ENCODE data around the gene MAP7D1.

MAP7D1 gene

DNA sequence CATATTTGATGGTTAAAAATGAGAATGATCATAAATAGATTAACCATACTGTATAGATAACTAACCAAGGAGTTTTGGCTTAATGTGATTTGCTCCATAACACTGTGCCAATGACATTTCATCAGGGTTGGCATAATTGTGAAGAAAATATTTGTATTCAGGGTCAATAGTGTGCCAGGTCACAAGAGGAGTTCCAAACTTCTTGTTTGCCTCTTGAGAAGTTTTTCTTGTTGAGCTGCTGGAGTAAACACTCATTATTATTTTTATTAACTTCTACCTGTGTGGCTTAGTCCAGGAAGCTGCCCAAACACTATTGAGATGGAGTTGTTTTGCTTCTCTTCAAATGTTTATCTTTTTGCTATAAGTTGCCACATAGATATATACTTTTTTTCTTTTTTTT is 7.5 kb downstream of the MAP7D1 start:
- H3K36me3 ChIP-seq (ENCODE audit: control insufficient read depth, insufficient read depth, low read length, severe bottlenecking) = peaks cover 12% of the 10 kb centered on the region
- peaks cover 78% of the 10 kb centered on the region for H3K4me1 ChIP-seq (ENCODE audit: control insufficient read depth, insufficient read depth, low read length)
- peak overlapping the region; percentile 21 for H3K9ac ChIP-seq (ENCODE audit: low read length)
- no peaks in the 10 kb centered on the region for H3K9me3 ChIP-seq (ENCODE audit: control insufficient read depth, low read length)
- no peak for DNase-seq (ENCODE audit: low read depth)
- no peak overlapping the region for H3K4me3 ChIP-seq (ENCODE audit: low read length)
- no peaks in the 10 kb centered on the region for H3K27me3 ChIP-seq (replicated peaks; ENCODE audit: control insufficient read depth, insufficient read depth, low read length)

DNA sequence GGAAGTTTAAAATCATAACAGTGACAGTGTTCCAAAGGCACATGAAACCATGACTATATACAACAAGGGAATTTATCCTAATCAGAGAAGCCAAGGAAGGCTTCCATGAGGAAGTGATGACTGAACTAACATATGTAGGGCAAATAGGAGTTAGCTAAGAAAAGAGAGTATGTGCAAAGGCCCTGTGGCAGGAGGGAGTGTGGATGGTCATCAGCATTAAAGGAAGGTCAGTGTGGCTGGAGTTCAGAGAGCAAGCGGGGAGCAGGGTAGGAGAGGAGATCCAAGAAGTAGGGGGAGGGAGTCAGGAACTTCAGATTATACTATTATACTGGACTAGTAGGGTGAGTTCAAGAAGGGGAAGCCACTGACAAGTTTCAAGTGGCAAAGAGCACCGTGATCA is 8.4 kb downstream of the MAP7D1 start:
- Histone ChIP-seq H3K36me3 (ENCODE audit: control insufficient read depth, insufficient read depth, low read length, severe bottlenecking) (peaks cover 10% of the 10 kb centered on the region), H3K27me3 (replicated peaks; ENCODE audit: control insufficient read depth, insufficient read depth, low read length) (no peaks in the 10 kb centered on the region), H3K4me3 (ENCODE audit: low read length) (no peak overlapping the region), H3K9me3 (ENCODE audit: control insufficient read depth, low read length) (no peaks in the 10 kb centered on the region), H3K9ac (ENCODE audit: low read length) (no peak overlapping the region), H3K4me1 (ENCODE audit: control insufficient read depth, insufficient read depth, low read length) (peaks cover 78% of the 10 kb centered on the region)
- no peak for DNase-seq (ENCODE audit: low read depth)

DNA sequence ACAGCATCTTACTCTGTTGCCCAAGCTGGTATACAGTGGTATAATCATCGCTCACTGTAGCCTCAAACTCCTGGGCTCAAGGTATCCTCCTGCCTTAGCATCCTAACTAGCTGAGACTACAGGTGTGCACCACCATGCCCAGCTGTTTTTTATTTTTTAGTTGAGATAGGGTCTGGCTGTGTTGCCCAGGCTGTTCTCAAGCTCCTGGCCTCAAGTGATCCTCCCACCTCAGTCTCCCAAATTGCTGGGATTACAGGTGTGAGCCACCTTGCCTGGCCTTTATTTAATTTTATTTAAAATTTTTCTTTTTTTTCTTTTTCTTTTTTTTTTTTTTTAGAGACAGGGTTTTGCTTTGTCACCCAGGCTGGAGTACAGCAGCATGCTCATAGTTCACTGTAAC is 9.2 kb downstream of the MAP7D1 start:
- no peaks in the 10 kb centered on the region for H3K9me3 ChIP-seq (ENCODE audit: control insufficient read depth, low read length)
- peaks cover 70% of the 10 kb centered on the region for H3K4me1 ChIP-seq (ENCODE audit: control insufficient read depth, insufficient read depth, low read length)
- no peak overlapping the region for H3K9ac ChIP-seq (ENCODE audit: low read length)
- no peak overlapping the region for H3K4me3 ChIP-seq (ENCODE audit: low read length)
- no peaks in the 10 kb centered on the region for H3K27me3 ChIP-seq (replicated peaks; ENCODE audit: control insufficient read depth, insufficient read depth, low read length)
- peaks cover 13% of the 10 kb centered on the region for H3K36me3 ChIP-seq (ENCODE audit: control insufficient read depth, insufficient read depth, low read length, severe bottlenecking)
- DNase-seq (ENCODE audit: low read depth) = no peak

DNA sequence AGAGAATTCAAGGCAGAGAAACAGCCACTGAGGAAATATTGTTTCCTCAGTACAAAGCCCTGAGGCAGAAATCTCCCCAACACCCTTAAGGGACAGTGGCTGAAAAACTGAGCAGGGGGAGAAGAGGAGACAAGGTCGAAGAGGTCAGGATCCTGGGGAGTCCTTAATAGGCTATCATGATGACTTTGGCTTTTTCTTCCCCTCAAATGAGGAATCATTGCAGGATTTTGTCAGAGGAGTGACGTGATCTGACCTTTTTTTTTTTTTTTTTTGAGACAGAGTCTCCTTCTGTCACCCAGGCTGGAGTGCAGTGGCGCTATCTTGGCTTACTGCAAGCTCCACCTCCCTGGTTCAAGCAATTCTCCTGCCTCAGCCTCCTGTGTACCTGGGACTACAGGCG is 10.2 kb downstream of the MAP7D1 start:
- Histone ChIP-seq H3K27me3 (replicated peaks; ENCODE audit: control insufficient read depth, insufficient read depth, low read length) (no peaks in the 10 kb centered on the region), H3K9ac (ENCODE audit: low read length) (peak overlapping the region; percentile 17), H3K36me3 (ENCODE audit: control insufficient read depth, insufficient read depth, low read length, severe bottlenecking) (peaks cover 21% of the 10 kb centered on the region), H3K4me1 (ENCODE audit: control insufficient read depth, insufficient read depth, low read length) (peaks cover 60% of the 10 kb centered on the region), H3K4me3 (ENCODE audit: low read length) (no peak overlapping the region), H3K9me3 (ENCODE audit: control insufficient read depth, low read length) (no peaks in the 10 kb centered on the region)
- DNase-seq (ENCODE audit: low read depth) = no peak

DNA sequence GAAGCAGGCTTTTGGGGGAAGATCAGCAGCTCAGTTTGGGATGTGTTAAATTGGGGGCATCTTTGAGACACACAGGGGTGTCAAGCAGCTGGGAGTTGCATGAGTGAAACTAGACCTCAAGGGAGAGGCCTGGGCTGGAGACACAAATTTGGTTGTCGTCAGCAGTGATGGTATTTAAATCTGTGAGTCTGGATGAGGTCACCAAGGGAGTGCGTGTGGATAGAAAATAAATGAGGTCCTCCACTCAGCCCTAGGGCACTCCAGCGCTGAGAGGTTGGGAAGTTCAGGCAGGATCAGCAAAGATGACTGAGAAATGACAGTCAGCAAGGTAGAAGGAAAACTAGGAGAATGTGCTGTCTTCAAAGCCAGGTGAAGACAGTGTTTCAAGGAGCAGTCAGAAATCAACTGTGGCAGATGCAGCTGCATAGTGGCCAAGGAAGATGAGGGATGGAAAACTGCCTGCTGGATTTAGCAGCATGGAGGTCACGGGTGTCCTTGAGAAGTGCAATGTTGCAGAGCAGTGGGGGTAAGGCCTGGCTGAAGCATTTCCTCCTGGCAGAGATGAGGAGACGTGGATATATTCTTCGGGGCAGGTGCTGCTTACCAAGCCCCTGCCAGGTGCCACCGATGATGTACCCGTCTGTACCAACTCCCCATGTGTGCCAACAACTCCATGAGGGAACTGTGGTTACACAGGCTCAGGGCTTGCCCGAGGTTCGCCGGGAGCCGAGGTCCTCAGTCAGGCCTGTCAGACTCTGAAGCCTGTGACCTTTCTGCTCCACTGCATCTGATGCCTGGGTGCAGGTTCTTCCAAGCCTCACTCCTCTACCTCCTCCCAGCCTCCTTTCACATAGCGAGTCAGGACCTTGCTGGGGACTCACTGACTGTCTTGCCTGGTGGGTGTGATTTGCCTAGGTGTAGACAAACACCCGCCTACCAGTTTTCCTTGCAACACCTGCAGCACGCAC is 11.3 kb downstream of the MAP7D1 start:
- peak; percentile 66 for DNase-seq (ENCODE audit: low read depth)
- Histone ChIP-seq H3K4me3 (ENCODE audit: low read length) (no peak overlapping the region), H3K27me3 (replicated peaks; ENCODE audit: control insufficient read depth, insufficient read depth, low read length) (no peaks in the 10 kb centered on the region), H3K9me3 (ENCODE audit: control insufficient read depth, low read length) (no peaks in the 10 kb centered on the region), H3K9ac (ENCODE audit: low read length) (no peak overlapping the region), H3K36me3 (ENCODE audit: control insufficient read depth, insufficient read depth, low read length, severe bottlenecking) (peaks cover 32% of the 10 kb centered on the region), H3K4me1 (ENCODE audit: control insufficient read depth, insufficient read depth, low read length) (peaks cover 49% of the 10 kb centered on the region)

GRCh38 chr1:36168514-36168913 is 12.6 kb downstream of the MAP7D1 start:
- no peaks in the 10 kb centered on the region for H3K9me3 ChIP-seq (ENCODE audit: control insufficient read depth, low read length)
- peaks cover 44% of the 10 kb centered on the region for H3K36me3 ChIP-seq (ENCODE audit: control insufficient read depth, insufficient read depth, low read length, severe bottlenecking)
- H3K4me1 ChIP-seq (ENCODE audit: control insufficient read depth, insufficient read depth, low read length) = peaks cover 41% of the 10 kb centered on the region
- H3K4me3 ChIP-seq (ENCODE audit: low read length) = no peak overlapping the region
- peak; percentile 58 for DNase-seq (ENCODE audit: low read depth)
- H3K9ac ChIP-seq (ENCODE audit: low read length) = no peak overlapping the region
- H3K27me3 ChIP-seq (replicated peaks; ENCODE audit: control insufficient read depth, insufficient read depth, low read length) = no peaks in the 10 kb centered on the region

- no peak for DNase-seq (ENCODE audit: low read depth)
Measured at GRCh38 chr1:36170643-36171412, 14.9 kb downstream of the MAP7D1 start.

GRCh38 chr1:36172017-36172747 is 16.2 kb downstream of the MAP7D1 start:
- Histone ChIP-seq H3K4me3 (ENCODE audit: low read length) (no peak overlapping the region), H3K36me3 (ENCODE audit: control insufficient read depth, insufficient read depth, low read length, severe bottlenecking) (peaks cover 77% of the 10 kb centered on the region), H3K9me3 (ENCODE audit: control insufficient read depth, low read length) (no peaks in the 10 kb centered on the region), H3K9ac (ENCODE audit: low read length) (no peak overlapping the region), H3K27me3 (replicated peaks; ENCODE audit: control insufficient read depth, insufficient read depth, low read length) (no peaks in the 10 kb centered on the region), H3K4me1 (ENCODE audit: control insufficient read depth, insufficient read depth, low read length) (peaks cover 17% of the 10 kb centered on the region)
- no peak for DNase-seq (ENCODE audit: low read depth)

More at GRCh38 chr1:36170643-36171412, 14.9 kb downstream of the MAP7D1 start:
- H3K27me3 ChIP-seq (replicated peaks; ENCODE audit: control insufficient read depth, insufficient read depth, low read length) = no peaks in the 10 kb centered on the region
- H3K9ac ChIP-seq (ENCODE audit: low read length) = peak overlapping the region; percentile 3
- no peak overlapping the region for H3K4me3 ChIP-seq (ENCODE audit: low read length)
- H3K4me1 ChIP-seq (ENCODE audit: control insufficient read depth, insufficient read depth, low read length) = peaks cover 28% of the 10 kb centered on the region
- H3K36me3 ChIP-seq (ENCODE audit: control insufficient read depth, insufficient read depth, low read length, severe bottlenecking) = peaks cover 66% of the 10 kb centered on the region
- no peaks in the 10 kb centered on the region for H3K9me3 ChIP-seq (ENCODE audit: control insufficient read depth, low read length)

GRCh38 chr1:36172983-36173382 is 17.0 kb downstream of the MAP7D1 start:
- H3K36me3 ChIP-seq (ENCODE audit: control insufficient read depth, insufficient read depth, low read length, severe bottlenecking) = peaks cover 78% of the 10 kb centered on the region
- H3K4me3 ChIP-seq (ENCODE audit: low read length) = no peak overlapping the region
- no peak overlapping the region for H3K9ac ChIP-seq (ENCODE audit: low read length)
- H3K27me3 ChIP-seq (replicated peaks; ENCODE audit: control insufficient read depth, insufficient read depth, low read length) = no peaks in the 10 kb centered on the region
- H3K4me1 ChIP-seq (ENCODE audit: control insufficient read depth, insufficient read depth, low read length) = peaks cover 12% of the 10 kb centered on the region
- no peak for DNase-seq (ENCODE audit: low read depth)
- H3K9me3 ChIP-seq (ENCODE audit: control insufficient read depth, low read length) = no peaks in the 10 kb centered on the region

GRCh38 chr1:36174713-36175112 is 18.8 kb downstream of the MAP7D1 start:
- Histone ChIP-seq H3K9ac (ENCODE audit: low read length) (no peak overlapping the region), H3K4me1 (ENCODE audit: control insufficient read depth, insufficient read depth, low read length) (peaks cover 5% of the 10 kb centered on the region), H3K4me3 (ENCODE audit: low read length) (no peak overlapping the region), H3K36me3 (ENCODE audit: control insufficient read depth, insufficient read depth, low read length, severe bottlenecking) (peaks cover 90% of the 10 kb centered on the region), H3K9me3 (ENCODE audit: control insufficient read depth, low read length) (no peaks in the 10 kb centered on the region), H3K27me3 (replicated peaks; ENCODE audit: control insufficient read depth, insufficient read depth, low read length) (no peaks in the 10 kb centered on the region)
- no peak for DNase-seq (ENCODE audit: low read depth)
